Measurements from ENCODE around the gene CYP46A1.

DNA sequence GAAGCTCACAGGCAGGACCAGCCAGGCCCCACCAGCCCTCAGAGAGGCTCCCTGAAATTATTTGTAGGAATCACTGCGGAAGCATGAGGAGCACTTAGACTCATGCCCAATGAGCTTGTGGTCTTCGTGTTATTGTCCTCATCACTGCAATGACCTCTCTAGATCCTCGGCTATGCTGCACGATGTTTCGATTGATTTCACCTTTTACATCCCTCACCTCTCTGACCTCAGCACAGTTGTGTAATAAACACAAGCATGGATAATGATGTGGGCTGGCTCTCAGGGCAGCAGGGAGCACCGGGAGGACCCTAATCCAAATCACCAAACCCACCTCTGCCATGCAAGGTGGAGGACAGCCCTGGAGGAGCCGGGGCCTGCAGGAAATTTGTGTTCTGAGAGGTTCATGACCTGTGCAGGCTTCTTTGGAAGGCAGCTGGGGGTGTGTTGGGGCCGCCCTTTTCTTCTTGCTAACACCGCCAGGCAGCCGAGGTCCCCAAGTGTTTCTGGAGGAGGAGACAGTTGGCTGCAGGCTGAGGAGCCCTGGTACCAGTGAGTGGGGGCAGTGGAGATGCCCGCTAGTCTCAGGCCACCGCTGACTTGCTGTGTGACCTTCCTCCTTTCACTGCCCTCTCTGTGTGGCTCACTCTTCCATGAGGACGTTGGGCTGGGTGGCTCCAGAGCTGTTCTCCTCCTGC lies 79.6 kb downstream of the CYP46A1 start:
- TF ChIP-seq, protein P1, sequence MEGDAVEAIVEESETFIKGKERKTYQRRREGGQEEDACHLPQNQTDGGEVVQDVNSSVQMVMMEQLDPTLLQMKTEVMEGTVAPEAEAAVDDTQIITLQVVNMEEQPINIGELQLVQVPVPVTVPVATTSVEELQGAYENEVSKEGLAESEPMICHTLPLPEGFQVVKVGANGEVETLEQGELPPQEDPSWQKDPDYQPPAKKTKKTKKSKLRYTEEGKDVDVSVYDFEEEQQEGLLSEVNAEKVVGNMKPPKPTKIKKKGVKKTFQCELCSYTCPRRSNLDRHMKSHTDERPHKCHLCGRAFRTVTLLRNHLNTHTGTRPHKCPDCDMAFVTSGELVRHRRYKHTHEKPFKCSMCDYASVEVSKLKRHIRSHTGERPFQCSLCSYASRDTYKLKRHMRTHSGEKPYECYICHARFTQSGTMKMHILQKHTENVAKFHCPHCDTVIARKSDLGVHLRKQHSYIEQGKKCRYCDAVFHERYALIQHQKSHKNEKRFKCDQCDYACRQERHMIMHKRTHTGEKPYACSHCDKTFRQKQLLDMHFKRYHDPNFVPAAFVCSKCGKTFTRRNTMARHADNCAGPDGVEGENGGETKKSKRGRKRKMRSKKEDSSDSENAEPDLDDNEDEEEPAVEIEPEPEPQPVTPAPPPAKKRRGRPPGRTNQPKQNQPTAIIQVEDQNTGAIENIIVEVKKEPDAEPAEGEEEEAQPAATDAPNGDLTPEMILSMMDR (IDR thresholded peaks at IDR 0.05 in 4 of 5, conservative IDR thresholded peaks at IDR 0.05 in 1 of 5) = no peak
- no peak for TF ChIP-seq POLR2A (IDR thresholded peaks at IDR 0.05)
